NCI-H1417 treated with DMSO at 0.1 percent for 48 hours (cell line): ENCODE data around the gene OR2A1.
"Not testable (repeated sequence)": the region's sequence is repeated elsewhere in the genome, so short reads cannot be mapped to it uniquely, and the experiment has no call there.

Experiments
- DNase-seq: peaks from one replicate; lab custom pipeline; 2025; lab: John Stamatoyannopoulos, UW

Gene OR2A1

GRCh38 chr7:144325868-144326267, 13.6 kb downstream of the OR2A1 start:
- DNase-seq, result not testable (repeated sequence)

- DNase-seq, result not testable (repeated sequence)
Observed at GRCh38 chr7:144330044-144330443, 17.8 kb downstream of the OR2A1 start.

GRCh38 chr7:144331221-144331995, 19.2 kb downstream of the OR2A1 start:
- DNase-seq, result not testable (repeated sequence)

GRCh38 chr7:144331996-144332288, 19.7 kb downstream of the OR2A1 start:
- not testable (repeated sequence) for DNase-seq

- DNase-seq, result not testable (repeated sequence)
Observed at GRCh38 chr7:144348625-144349024, 36.4 kb downstream of the OR2A1 start.

GRCh38 chr7:144351667-144352066, 39.4 kb downstream of the OR2A1 start:
- DNase-seq, result not testable (repeated sequence)

GRCh38 chr7:144355176-144355822, 43.1 kb downstream of the OR2A1 start, which contains the start of gene ARHGEF5:
TSS of gene ARHGEF5 (plus strand) at chr7:144355402. CDS start at chr7:144362670, 7,268 bp downstream.
- DNase-seq, result not testable (repeated sequence)

GRCh38 chr7:144356185-144356584, 44.0 kb downstream of the OR2A1 start:
- DNase-seq, result not testable (repeated sequence)

- not testable (repeated sequence) for DNase-seq
Observed at GRCh38 chr7:144356860-144357259, 44.6 kb downstream of the OR2A1 start.

- not testable (repeated sequence) for DNase-seq
Observed at GRCh38 chr7:144362061-144362460, 49.8 kb downstream of the OR2A1 start.

- not testable (repeated sequence) for DNase-seq
Observed at GRCh38 chr7:144365523-144365922, 53.3 kb downstream of the OR2A1 start.

GRCh38 chr7:144367250-144367649, 55.0 kb downstream of the OR2A1 start:
- not testable (repeated sequence) for DNase-seq

GRCh38 chr7:144369221-144369620, 57.0 kb downstream of the OR2A1 start:
- not testable (repeated sequence) for DNase-seq
